Measurements from ENCODE around the gene HPCAL4.

The HPCAL4 gene

GRCh38 chr1:39722495-39722894 is 31.3 kb upstream of the HPCAL4 start:
- H3K4me1 Mint-ChIP-seq: no peaks in the 10 kb centered on the region
- H3K27me3 Mint-ChIP-seq (ENCODE audit: low read depth, poor library complexity): peaks cover 97% of the 10 kb centered on the region
- H3K9me3 Mint-ChIP-seq: peaks cover 5% of the 10 kb centered on the region

GRCh38 chr1:39721664-39722063 is 30.4 kb upstream of the HPCAL4 start:
- no peaks in the 10 kb centered on the region for H3K36me3 Mint-ChIP-seq (ENCODE audit: low read depth)
- TF ChIP-seq CTCF (IDR thresholded peaks at IDR 0.05): no peak
- DNase-seq: no peak
- no peak overlapping the region for H3K4me3 Mint-ChIP-seq
- peaks cover 97% of the 10 kb centered on the region for H3K27me3 Mint-ChIP-seq (ENCODE audit: low read depth, poor library complexity)
- no peaks in the 10 kb centered on the region for H3K4me1 Mint-ChIP-seq
- H3K9me3 Mint-ChIP-seq: peaks cover 5% of the 10 kb centered on the region
- H3K27ac Mint-ChIP-seq: no peak overlapping the region

More at GRCh38 chr1:39722495-39722894, 31.3 kb upstream of the HPCAL4 start:
- Mint-ChIP-seq H3K4me3 (no peak overlapping the region), H3K36me3 (ENCODE audit: low read depth) (no peaks in the 10 kb centered on the region), H3K27ac (no peak overlapping the region)
- DNase-seq: no peak
- TF ChIP-seq CTCF (IDR thresholded peaks at IDR 0.05): no peak

- Mint-ChIP-seq H3K4me1 (no peaks in the 10 kb centered on the region), H3K27ac (no peak overlapping the region), H3K9me3 (peaks cover 5% of the 10 kb centered on the region), H3K4me3 (no peak overlapping the region), H3K27me3 (ENCODE audit: low read depth, poor library complexity) (peaks cover 97% of the 10 kb centered on the region), H3K36me3 (ENCODE audit: low read depth) (no peaks in the 10 kb centered on the region)
- DNase-seq: no peak
- peak; percentile 72 for TF ChIP-seq CTCF (IDR thresholded peaks at IDR 0.05)
These were observed 29.1 kb upstream of the HPCAL4 start for GRCh38 chr1:39720094-39720999.

GRCh38 chr1:39717809-39718208 is 26.6 kb upstream of the HPCAL4 start:
- H3K27me3 Mint-ChIP-seq (ENCODE audit: low read depth, poor library complexity): peaks cover 98% of the 10 kb centered on the region
- no peak for DNase-seq
- H3K4me1 Mint-ChIP-seq: no peaks in the 10 kb centered on the region
- H3K9me3 Mint-ChIP-seq: no peaks in the 10 kb centered on the region
- H3K36me3 Mint-ChIP-seq (ENCODE audit: low read depth): no peaks in the 10 kb centered on the region
- H3K27ac Mint-ChIP-seq: no peak overlapping the region
- H3K4me3 Mint-ChIP-seq: no peak overlapping the region
- TF ChIP-seq CTCF (IDR thresholded peaks at IDR 0.05): peak; percentile 5

GRCh38 chr1:39713557-39713956 is 22.3 kb upstream of the HPCAL4 start:
- Mint-ChIP-seq H3K27me3 (ENCODE audit: low read depth, poor library complexity) (peaks cover 99% of the 10 kb centered on the region), H3K9me3 (peaks cover 4% of the 10 kb centered on the region), H3K36me3 (ENCODE audit: low read depth) (no peaks in the 10 kb centered on the region), H3K4me1 (peaks cover 4% of the 10 kb centered on the region), H3K27ac (no peak overlapping the region), H3K4me3 (no peak overlapping the region)
- DNase-seq: no peak
- no peak for TF ChIP-seq CTCF (IDR thresholded peaks at IDR 0.05)

GRCh38 chr1:39711966-39712340 is 20.7 kb upstream of the HPCAL4 start:
- Mint-ChIP-seq H3K36me3 (ENCODE audit: low read depth) (no peaks in the 10 kb centered on the region), H3K27me3 (ENCODE audit: low read depth, poor library complexity) (peaks cover 99% of the 10 kb centered on the region), H3K9me3 (peaks cover 4% of the 10 kb centered on the region), H3K27ac (no peak overlapping the region), H3K4me3 (no peak overlapping the region), H3K4me1 (peaks cover 4% of the 10 kb centered on the region)
- TF ChIP-seq CTCF (IDR thresholded peaks at IDR 0.05): no peak
- no peak for DNase-seq
